HG02642 (cell line): ENCODE data around the gene CUEDC2.
"Not testable (repeated sequence)": the region's sequence is repeated elsewhere in the genome, so short reads cannot be mapped to it uniquely, and the experiment has no call there.

Experiments used
- ATAC-seq: cut with Tn5 transposase; IDR thresholded peaks from one replicate; pipeline ENCODE4 v1.9.1; 2021; ENCODE audit warnings: mild to moderate bottlenecking; ENCODE audit not compliant: unreplicated experiment, poor library complexity

CUEDC2 gene

GRCh38 chr10:102455893-102456471 lies 23.6 kb upstream of the CUEDC2 start:
- ATAC-seq = no peak

- not testable (repeated sequence) for ATAC-seq
Measured at GRCh38 chr10:102454662-102455487, 22.5 kb upstream of the CUEDC2 start.

- ATAC-seq = no peak
Measured at GRCh38 chr10:102453502-102453901, 21.1 kb upstream of the CUEDC2 start.

- ATAC-seq = no peak
Measured at GRCh38 chr10:102452672-102453340, 20.4 kb upstream of the CUEDC2 start.

GRCh38 chr10:102451105-102451969 lies 19.0 kb upstream of the CUEDC2 start, which contains the start of gene C10orf95:
TSS of gene C10orf95 (minus strand) at chr10:102451543. CDS start at chr10:102451093, 450 bp downstream.
- ATAC-seq = no peak

- ATAC-seq = peak; percentile 79
Measured at GRCh38 chr10:102450374-102451104, 18.2 kb upstream of the CUEDC2 start.

GRCh38 chr10:102450124-102450373 lies 17.7 kb upstream of the CUEDC2 start:
- no peak for ATAC-seq

- ATAC-seq = peak; percentile 58
Measured at GRCh38 chr10:102449321-102450123, 17.1 kb upstream of the CUEDC2 start.

GRCh38 chr10:102444851-102445250 lies 12.5 kb upstream of the CUEDC2 start:
- ATAC-seq = no peak

- ATAC-seq = no peak
Measured at GRCh38 chr10:102438374-102438773, 6.0 kb upstream of the CUEDC2 start.

- no peak for ATAC-seq
Measured at GRCh38 chr10:102437515-102437914, 5.1 kb upstream of the CUEDC2 start.

GRCh38 chr10:102436312-102436711 lies 3.9 kb upstream of the CUEDC2 start:
- ATAC-seq = no peak

GRCh38 chr10:102435529-102436233 lies 3.3 kb upstream of the CUEDC2 start:
- ATAC-seq = no peak

GRCh38 chr10:102435133-102435497 lies 2.7 kb upstream of the CUEDC2 start:
- ATAC-seq = no peak

GRCh38 chr10:102434394-102435132 lies 2.2 kb upstream of the CUEDC2 start:
- no peak for ATAC-seq

GRCh38 chr10:102433619-102434046 lies 1.3 kb upstream of the CUEDC2 start:
- no peak for ATAC-seq

- ATAC-seq = no peak
Measured at GRCh38 chr10:102431452-102432124, 786 bp downstream of the CUEDC2 start.
